HG02884 (cell line): ENCODE data around the gene NAT10.

Experiments
- ATAC-seq: cut with Tn5 transposase; IDR thresholded peaks from one replicate; pipeline ENCODE4 v1.9.1; 2021; ENCODE audit warnings: mild to moderate bottlenecking, moderate library complexity; ENCODE audit not compliant: unreplicated experiment

The NAT10 gene

DNA sequence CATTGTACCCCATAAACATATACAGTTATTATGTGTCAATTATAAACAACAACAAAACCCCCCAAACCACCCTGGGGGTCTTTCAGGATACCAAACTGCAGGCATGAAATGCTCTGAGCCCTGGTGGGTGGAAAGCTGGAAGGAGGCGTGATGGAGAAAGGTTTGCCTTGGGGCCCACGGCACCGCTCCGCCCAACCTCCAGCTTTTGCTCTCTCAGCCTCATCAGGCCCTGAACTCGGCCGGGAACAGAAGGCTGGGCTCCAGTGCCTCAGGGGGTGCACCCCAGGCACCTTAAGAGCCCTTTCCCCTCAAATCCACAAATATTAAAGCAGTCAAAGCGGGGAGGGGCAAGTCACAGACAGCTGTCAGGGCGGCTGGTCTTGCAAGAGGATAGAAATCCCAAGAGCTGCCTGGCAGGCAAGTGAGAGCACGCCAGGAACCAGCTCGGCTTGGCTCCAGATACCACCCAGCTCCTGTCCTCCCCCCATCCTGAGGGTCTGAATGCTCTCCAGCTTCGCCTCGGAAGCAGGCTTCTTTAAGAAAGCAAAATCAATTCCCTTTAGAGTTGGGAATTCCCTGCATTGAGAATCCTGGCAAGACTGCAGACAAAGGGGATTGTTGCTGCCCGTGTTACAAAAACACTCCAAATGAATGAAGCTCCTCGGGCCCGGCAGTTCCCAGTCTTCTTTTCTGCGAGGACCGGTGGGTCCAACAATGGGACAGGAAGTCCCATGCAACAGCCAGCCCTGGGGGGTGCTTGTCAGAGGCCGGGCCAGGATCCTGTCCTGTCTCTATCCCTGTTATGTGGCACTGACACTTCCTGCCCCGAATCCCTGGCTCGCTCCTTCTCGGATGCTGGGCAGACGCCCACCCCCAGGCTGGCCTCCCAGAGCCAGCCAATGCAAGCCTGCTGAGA is 80.8 kb downstream of the NAT10 start:
- ATAC-seq = no peak

GRCh38 chr11:34188181-34188580 is 82.8 kb downstream of the NAT10 start:
- no peak for ATAC-seq

GRCh38 chr11:34189191-34189590 is 83.8 kb downstream of the NAT10 start:
- no peak for ATAC-seq

DNA sequence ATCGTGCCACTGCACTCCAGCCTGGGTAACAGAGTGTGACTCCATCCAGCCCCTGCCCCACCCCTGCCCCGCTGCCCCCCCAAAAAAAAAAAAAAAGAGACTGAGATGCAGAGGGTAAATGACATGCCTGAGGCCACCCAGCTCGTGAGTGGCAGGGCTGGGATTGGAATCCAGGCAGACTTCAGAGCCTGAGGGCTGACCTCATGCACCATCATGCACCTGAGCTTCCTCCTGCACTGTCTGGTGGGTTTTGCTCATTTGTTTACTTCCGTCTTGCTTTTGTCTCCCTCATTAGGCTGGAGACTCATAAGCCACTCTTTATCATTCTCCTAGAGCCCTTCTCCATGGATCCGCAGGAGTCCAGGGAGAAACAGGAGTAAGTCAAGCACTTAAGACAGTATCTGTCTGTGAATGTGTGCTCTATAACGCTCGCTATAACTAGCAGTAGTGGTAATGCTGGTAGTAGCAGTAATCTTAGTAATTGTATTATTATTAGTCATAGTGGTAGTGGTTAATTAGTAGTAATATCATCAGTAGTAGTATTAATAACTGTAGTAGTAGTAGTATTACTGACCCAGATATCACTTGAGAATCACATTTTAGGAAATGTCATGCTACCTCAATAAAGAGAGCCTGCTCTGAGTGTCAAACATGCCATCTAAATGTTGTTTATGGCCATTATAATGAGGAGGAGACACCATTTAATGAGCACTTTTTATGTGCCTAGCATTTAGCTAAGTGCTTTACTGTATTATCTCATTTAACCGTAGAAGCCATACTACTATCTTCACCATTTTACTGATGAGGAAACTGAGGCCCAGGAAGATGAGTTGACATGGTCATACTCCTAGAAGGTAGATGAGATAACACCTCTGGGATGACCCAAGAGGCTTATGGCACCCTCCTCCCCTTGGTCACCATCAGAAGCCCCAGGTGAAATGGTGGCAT is 85.0 kb downstream of the NAT10 start:
- ATAC-seq = no peak

DNA sequence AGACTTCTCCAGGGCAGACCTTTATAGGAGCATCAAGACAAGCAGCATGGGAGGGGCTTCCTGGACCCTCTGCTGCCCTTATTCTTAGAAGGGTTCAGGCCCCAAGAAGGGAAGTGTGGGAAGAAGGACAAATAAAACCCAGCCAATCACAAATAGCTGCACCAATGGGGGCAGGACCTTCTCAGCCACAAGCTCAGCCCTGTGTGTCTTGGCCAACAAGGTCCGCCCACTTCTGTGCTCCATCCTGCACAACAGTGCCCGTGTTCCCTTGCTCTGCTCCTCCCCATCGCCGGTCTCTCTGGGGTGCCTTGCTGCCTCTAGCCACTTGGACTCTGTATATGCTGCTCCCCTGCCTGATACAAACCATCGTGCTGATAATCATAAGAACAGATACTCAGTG is 86.1 kb downstream of the NAT10 start:
- ATAC-seq = no peak

- ATAC-seq = no peak
Measured at GRCh38 chr11:34192481-34193401, 87.3 kb downstream of the NAT10 start.

GRCh38 chr11:34194576-34195335 is 89.3 kb downstream of the NAT10 start:
- ATAC-seq = no peak
